ENCODE measurements around the gene AOPEP. TPM values are rescaled to one million over a fixed set of nuclear protein-coding genes. Genes with fewer than 3 reads are reported as not detected.

AOPEP gene
- total RNA-seq, 4 donors from 2014 or later: 305 to 458 (median 419) TPM

DNA sequence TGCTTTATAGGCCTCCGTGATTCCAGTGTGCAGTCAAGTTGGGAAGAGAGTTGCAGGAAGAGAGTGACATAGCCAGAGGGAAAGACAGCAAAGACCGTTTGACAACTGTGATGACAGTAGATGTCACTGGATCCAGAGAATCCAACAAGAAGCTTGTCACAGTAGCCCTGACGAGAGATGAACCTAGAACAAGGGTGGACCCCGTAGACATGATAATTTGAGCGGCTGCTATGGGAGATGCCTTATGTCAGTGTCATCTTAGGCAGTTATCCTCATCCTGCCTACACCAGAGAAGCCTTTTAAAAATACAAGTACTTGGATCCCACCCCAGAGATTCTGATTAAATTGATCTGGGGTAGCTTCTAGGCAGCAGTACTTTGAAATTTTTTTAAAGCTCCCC, 125.4 kb downstream of the AOPEP start:
- Histone ChIP-seq H3K27me3 (no peaks in the 10 kb centered on the region), H3K36me3 (no peaks in the 10 kb centered on the region), H3K4me1 (peaks cover 0 to 10% (median 4%) of the 10 kb centered on the region in 4 donors), H3K9me3 (no peaks in the 10 kb centered on the region), H3K4me3 (no peak overlapping the region), H3K27ac (replicated peaks in 1 of 4) (no peak overlapping the region)
- no peak for TF ChIP-seq EP300 (IDR thresholded peaks at IDR 0.05)
- TF ChIP-seq POLR2A (IDR thresholded peaks at IDR 0.05; ENCODE audit: low read depth): no peak
- no peak for TF ChIP-seq POLR2AphosphoS5 (IDR thresholded peaks at IDR 0.05)
- TF ChIP-seq, protein P1, sequence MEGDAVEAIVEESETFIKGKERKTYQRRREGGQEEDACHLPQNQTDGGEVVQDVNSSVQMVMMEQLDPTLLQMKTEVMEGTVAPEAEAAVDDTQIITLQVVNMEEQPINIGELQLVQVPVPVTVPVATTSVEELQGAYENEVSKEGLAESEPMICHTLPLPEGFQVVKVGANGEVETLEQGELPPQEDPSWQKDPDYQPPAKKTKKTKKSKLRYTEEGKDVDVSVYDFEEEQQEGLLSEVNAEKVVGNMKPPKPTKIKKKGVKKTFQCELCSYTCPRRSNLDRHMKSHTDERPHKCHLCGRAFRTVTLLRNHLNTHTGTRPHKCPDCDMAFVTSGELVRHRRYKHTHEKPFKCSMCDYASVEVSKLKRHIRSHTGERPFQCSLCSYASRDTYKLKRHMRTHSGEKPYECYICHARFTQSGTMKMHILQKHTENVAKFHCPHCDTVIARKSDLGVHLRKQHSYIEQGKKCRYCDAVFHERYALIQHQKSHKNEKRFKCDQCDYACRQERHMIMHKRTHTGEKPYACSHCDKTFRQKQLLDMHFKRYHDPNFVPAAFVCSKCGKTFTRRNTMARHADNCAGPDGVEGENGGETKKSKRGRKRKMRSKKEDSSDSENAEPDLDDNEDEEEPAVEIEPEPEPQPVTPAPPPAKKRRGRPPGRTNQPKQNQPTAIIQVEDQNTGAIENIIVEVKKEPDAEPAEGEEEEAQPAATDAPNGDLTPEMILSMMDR (IDR thresholded peaks at IDR 0.05): no peak
- WGBS: 91% methylated on average over 5 of the region's 5 CpGs
- intact Hi-C loops (cut with DNase I): no loop called here
- DNase-seq (ENCODE audit: extremely low spot score): no peak

DNA sequence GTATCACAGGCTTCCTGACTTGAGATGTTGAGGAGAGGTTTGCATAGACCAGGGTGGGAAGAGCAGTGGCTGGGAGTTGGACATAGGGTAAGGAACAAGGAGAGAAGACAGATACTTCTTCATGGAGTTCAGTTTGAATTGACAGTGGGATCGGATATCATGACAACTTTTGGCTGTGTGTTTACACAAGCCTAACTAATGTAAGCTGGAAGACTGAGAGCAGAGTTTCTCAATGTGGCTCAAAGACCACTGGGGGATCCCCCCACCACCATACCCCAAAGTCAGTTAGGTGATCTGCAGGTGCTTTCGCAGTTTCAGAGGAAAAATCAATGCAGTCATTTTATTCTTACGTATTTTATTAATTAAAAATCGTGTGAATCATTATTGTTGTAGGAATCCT, 125.9 kb downstream of the AOPEP start:
- 94% methylated on average over 4 of the region's 4 CpGs for WGBS
- intact Hi-C loops (cut with DNase I): no loop called here
- DNase-seq (ENCODE audit: extremely low spot score): no peak

DNA sequence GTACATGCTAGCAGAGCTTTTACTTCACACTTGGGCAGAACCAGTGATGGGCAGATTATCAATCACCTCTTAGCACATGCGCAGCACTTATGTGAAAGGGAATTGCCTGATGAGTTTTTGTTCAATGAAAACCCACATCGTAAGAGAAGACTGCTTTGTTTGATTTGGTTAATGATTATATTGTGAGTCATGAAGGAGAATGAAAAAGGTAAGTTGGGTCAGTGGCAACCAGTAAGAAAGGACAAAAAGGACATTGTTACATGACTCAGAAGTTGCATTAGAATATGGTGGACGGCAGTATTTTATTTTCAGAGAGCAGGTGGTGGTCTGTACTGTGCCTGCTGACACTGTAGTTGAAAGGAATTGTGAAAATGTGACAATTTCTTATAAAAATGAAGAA, 127.4 kb downstream of the AOPEP start:
- no peaks in the 10 kb centered on the region for H3K36me3 ChIP-seq
- 84% methylated on average over 3 of the region's 3 CpGs for WGBS
- H3K4me3 ChIP-seq: no peak overlapping the region
- H3K9me3 ChIP-seq: no peaks in the 10 kb centered on the region
- H3K27ac ChIP-seq (replicated peaks in 1 of 4): no peak overlapping the region
- no peak for TF ChIP-seq EP300 (IDR thresholded peaks at IDR 0.05)
- no peak for TF ChIP-seq POLR2A (IDR thresholded peaks at IDR 0.05; ENCODE audit: low read depth)
- TF ChIP-seq POLR2AphosphoS5 (IDR thresholded peaks at IDR 0.05): no peak
- TF ChIP-seq, protein P1 (IDR thresholded peaks at IDR 0.05): no peak
- H3K4me1 ChIP-seq: no peaks in the 10 kb centered on the region
- intact Hi-C loops (cut with DNase I): no loop called here
- DNase-seq (ENCODE audit: extremely low spot score): no peak
- H3K27me3 ChIP-seq: no peaks in the 10 kb centered on the region

More for the DNA sequence above, 125.9 kb downstream of the AOPEP start:
- no peaks in the 10 kb centered on the region for H3K36me3 ChIP-seq
- TF ChIP-seq POLR2A (IDR thresholded peaks at IDR 0.05; ENCODE audit: low read depth): no peak
- TF ChIP-seq EP300 (IDR thresholded peaks at IDR 0.05): no peak
- no peak for TF ChIP-seq POLR2AphosphoS5 (IDR thresholded peaks at IDR 0.05)
- TF ChIP-seq, protein P1 (IDR thresholded peaks at IDR 0.05): no peak
- no peaks in the 10 kb centered on the region for H3K27me3 ChIP-seq
- peaks cover 0 to 6% (median 3%) of the 10 kb centered on the region in 4 donors for H3K4me1 ChIP-seq
- no peak overlapping the region for H3K4me3 ChIP-seq
- no peaks in the 10 kb centered on the region for H3K9me3 ChIP-seq
- H3K27ac ChIP-seq (replicated peaks in 1 of 4): no peak overlapping the region

DNA sequence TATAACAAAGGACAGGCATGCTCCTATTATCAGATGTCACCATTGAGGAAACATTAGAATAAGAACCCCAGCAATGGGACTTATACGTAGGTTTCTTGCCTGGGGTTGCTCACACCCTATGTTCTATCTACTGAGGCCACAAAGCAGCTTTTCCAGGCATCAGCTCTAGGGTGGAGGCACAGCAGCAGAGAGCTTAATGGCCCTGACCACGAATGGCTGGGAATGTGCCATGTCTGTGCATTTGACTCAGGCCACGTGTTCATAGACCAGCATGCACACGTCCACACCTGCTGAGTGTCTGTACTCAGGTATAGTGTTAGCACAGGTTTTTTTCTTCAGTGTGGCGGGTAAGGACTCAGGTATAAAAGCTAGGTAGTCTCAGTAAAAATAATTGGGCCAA, 129.4 kb downstream of the AOPEP start:
- H3K9me3 ChIP-seq: no peaks in the 10 kb centered on the region
- DNase-seq (ENCODE audit: extremely low spot score): no peak
- H3K27me3 ChIP-seq: no peaks in the 10 kb centered on the region
- TF ChIP-seq POLR2AphosphoS5 (IDR thresholded peaks at IDR 0.05) (no peak), POLR2A (IDR thresholded peaks at IDR 0.05; ENCODE audit: low read depth) (no peak), EP300 (IDR thresholded peaks at IDR 0.05) (no peak)
- TF ChIP-seq, protein P1 (IDR thresholded peaks at IDR 0.05): no peak
- H3K4me3 ChIP-seq: no peak overlapping the region
- no peaks in the 10 kb centered on the region for H3K36me3 ChIP-seq
- WGBS: 89% methylated on average over 5 of the region's 5 CpGs
- no peaks in the 10 kb centered on the region for H3K4me1 ChIP-seq
- intact Hi-C loops (cut with DNase I): no loop called here
- no peak overlapping the region for H3K27ac ChIP-seq (replicated peaks in 1 of 4)

DNA sequence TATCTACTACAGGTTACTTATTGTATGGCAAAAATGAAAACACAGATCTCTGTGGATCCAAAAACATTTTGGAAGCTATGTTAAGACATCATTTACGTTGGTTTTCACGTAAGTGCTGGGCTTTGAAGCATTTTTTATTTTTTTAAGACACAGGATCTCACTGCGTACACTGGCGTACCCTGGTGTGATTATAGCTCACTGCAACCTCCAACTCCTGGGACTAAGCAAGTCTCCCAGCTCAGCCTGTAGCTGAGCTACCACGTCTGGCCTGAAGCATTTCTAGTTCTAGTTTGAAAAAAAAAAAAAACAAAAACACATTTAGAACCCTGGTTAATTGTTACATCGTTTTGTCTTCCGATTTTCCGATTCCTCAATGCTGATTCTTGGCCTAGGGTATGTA, 131.3 kb downstream of the AOPEP start:
- DNase-seq (ENCODE audit: extremely low spot score): no peak
- TF ChIP-seq, protein P1 (IDR thresholded peaks at IDR 0.05): no peak
- no peak for TF ChIP-seq EP300 (IDR thresholded peaks at IDR 0.05)
- no peak for TF ChIP-seq POLR2AphosphoS5 (IDR thresholded peaks at IDR 0.05)
- no peak for TF ChIP-seq POLR2A (IDR thresholded peaks at IDR 0.05; ENCODE audit: low read depth)
- no peak overlapping the region for H3K27ac ChIP-seq (replicated peaks in 1 of 4)
- 91% methylated on average over 8 of the region's 8 CpGs for WGBS
- no peaks in the 10 kb centered on the region for H3K27me3 ChIP-seq
- intact Hi-C loops (cut with DNase I): no loop called here
- no peaks in the 10 kb centered on the region for H3K36me3 ChIP-seq
- no peaks in the 10 kb centered on the region for H3K9me3 ChIP-seq
- H3K4me3 ChIP-seq: no peak overlapping the region
- H3K4me1 ChIP-seq: peaks cover 0 to 12% (median 3%) of the 10 kb centered on the region in 4 donors

Measured in esophagus muscularis mucosa (tissue), 4 donors.